Activated naive CD4-positive, alpha-beta T cell treated with anti-CD3 and anti-CD28 coated beads for 36 hours (primary cell): ENCODE measurements around the gene GCSH. TPM values are rescaled to one million over a fixed set of nuclear protein-coding genes. Genes with fewer than 3 reads are reported as not detected.

Experiments used
- CTCF ChIA-PET: fragments of 350-600 bp; sonication (Branson Sonifier 250); formaldehyde crosslinking; loops from one replicate; lab custom pipeline; 2021; ENCODE audit warnings: antibody characterized with exemption; lab: Charles Lee
- DNase-seq: peaks from one replicate; pipeline ENCODE4 v3.0.0-alpha.2; 2020
- H3K27ac Mint-ChIP-seq: one replicate; pipeline ENCODE4 v1.8.0; 2021; ENCODE audit warnings: mild to moderate bottlenecking, mixed read lengths
- H3K27me3 Mint-ChIP-seq: one replicate; pipeline ENCODE4 v1.8.0; 2021; ENCODE audit warnings: low read depth, mixed read lengths
- H3K36me3 Mint-ChIP-seq: one replicate; pipeline ENCODE4 v1.8.0; 2021; ENCODE audit warnings: low read depth, mixed read lengths
- H3K4me1 Mint-ChIP-seq: one replicate; pipeline ENCODE4 v1.8.0; 2021; ENCODE audit warnings: low read depth, mixed read lengths
- H3K4me3 Mint-ChIP-seq: one replicate; pipeline ENCODE4 v1.8.0; 2021; ENCODE audit warnings: mild to moderate bottlenecking, moderate library complexity, mixed read lengths
- H3K9me3 Mint-ChIP-seq: one replicate; pipeline ENCODE4 v1.8.0; 2021; ENCODE audit warnings: mixed read lengths
- intact Hi-C: fragments of 100-400 bp; cut with micrococcal nuclease; formaldehyde crosslinking; loops from one replicate; pipeline ENCODE4 v1.15.1; 2023
- total RNA-seq, 2 experiments: library from RNA; stranded (reverse); gene quantifications; one replicate each; pipeline ENCODE4 v1.2.3, GENCODE V29; 2021

Gene GCSH
- total RNA-seq = 10 to 100 TPM; 25.7 to 27.4 TPM

- Mint-ChIP-seq H3K9me3 (no peaks in the 10 kb centered on the region), H3K36me3 (peaks cover 6% of the 10 kb centered on the region), H3K27ac (peak within 1 kb of the TSS; percentile 51), H3K4me3 (peak within 1 kb of the TSS; percentile 78), H3K27me3 (no peaks in the 10 kb centered on the region), H3K4me1 (peaks cover 17% of the 10 kb centered on the region)
- CTCF ChIA-PET = no interaction called here
- DNase-seq = peak; percentile 98
- intact Hi-C loops = loop anchor here (1.0 to 5.0 kb wide), 7 partner anchors 19 to 536 kb away; partner anchors contain the start of genes C16orf46, CENPN and GAN
Measured at GRCh38 chr16:81095953-81096714, at the start of gene GCSH. Gene GCSH (minus strand): TSS chr16:81096395. CDS start chr16:81096278, 117 bp downstream.

GRCh38 chr16:81143921-81144471, 47.8 kb upstream of the GCSH start:
- no peaks in the 10 kb centered on the region for H3K9me3 Mint-ChIP-seq
- H3K4me3 Mint-ChIP-seq = no peak overlapping the region
- no peak for DNase-seq
- no peaks in the 10 kb centered on the region for H3K4me1 Mint-ChIP-seq
- CTCF ChIA-PET = no interaction called here
- intact Hi-C loops = no loop called here
- H3K27ac Mint-ChIP-seq = no peak overlapping the region
- no peaks in the 10 kb centered on the region for H3K36me3 Mint-ChIP-seq
- peaks cover 10% of the 10 kb centered on the region for H3K27me3 Mint-ChIP-seq

DNA sequence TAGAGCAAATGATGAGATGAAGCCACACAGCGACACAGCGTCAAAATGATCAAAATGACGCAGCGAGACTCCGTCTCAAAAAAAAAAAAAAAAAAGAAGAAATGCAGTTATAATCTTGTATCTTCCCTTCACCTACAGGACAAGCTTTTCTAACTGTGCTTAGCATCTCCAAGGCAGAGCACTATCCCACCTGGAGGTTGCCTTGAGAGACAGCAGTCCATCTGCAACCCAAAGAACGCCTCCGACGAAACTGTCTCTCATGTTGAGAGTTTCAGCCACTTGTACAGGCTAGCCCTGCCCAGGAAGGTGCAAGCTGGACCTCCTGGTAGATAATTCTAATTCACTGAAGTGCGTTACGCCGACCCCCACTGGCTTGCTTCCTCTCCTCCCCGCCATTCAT, 46.7 kb upstream of the GCSH start:
- Mint-ChIP-seq H3K27me3 (peaks cover 10% of the 10 kb centered on the region), H3K4me3 (no peak overlapping the region), H3K9me3 (no peaks in the 10 kb centered on the region), H3K36me3 (no peaks in the 10 kb centered on the region), H3K4me1 (no peaks in the 10 kb centered on the region), H3K27ac (no peak overlapping the region)
- no peak for DNase-seq
- CTCF ChIA-PET = interaction anchor here (0.6 kb wide), 2 partner anchors 35 to 45 kb away, joined by 3 to 5 read pairs; no protein-coding TSS in a partner anchor
- intact Hi-C loops = no loop called here

DNA sequence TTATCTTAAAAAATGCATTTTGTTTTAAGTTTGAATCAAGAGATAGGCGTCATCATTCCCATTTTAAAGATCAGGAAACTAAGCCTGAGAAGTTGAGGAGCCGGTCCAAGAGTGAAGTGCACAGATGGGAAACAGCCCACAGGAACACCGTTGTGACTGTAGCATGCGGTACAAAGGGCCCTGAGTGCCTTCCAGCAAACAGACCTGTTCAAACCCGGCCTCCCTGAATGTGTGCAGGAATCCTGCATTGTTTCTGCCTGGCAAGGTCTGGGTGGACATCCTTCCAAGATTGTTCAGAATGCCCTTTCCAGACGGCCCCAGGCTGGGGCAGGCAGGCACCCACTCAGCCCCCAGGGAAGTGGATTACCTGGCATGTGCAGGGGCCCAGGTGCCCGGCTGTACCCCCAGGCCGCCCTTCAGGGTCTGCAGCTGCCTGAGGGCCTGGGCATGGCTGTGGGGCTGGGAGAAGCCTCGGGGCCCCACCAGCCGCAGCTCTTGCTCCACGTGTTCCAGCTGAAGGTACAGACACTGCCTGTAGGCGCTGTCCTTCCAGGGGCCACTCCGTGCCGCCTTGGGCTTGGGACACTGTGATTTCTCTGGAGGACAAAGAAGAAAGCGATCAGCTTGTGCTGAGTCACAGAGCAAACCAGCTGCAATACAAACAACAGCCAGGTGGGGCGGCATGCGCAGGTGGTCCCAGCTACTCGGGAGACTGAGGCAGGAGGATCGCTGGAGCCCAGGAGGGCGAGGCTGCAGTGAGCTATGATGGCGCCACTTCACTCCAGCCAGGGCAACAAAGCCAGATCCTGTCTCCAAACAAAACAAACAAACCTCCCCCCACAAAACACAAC, 45.0 kb upstream of the GCSH start:
- H3K9me3 Mint-ChIP-seq = no peaks in the 10 kb centered on the region
- no peak overlapping the region for H3K27ac Mint-ChIP-seq
- H3K4me1 Mint-ChIP-seq = no peaks in the 10 kb centered on the region
- H3K36me3 Mint-ChIP-seq = no peaks in the 10 kb centered on the region
- intact Hi-C loops = no loop called here
- H3K27me3 Mint-ChIP-seq = peaks cover 8% of the 10 kb centered on the region
- CTCF ChIA-PET = interaction anchor here (0.6 kb wide), 1 partner anchor 9 kb away, joined by 3 read pairs; no protein-coding TSS in a partner anchor
- H3K4me3 Mint-ChIP-seq = no peak overlapping the region
- peak; percentile 14 for DNase-seq

- no peaks in the 10 kb centered on the region for H3K4me1 Mint-ChIP-seq
- H3K36me3 Mint-ChIP-seq = no peaks in the 10 kb centered on the region
- H3K9me3 Mint-ChIP-seq = no peaks in the 10 kb centered on the region
- no peak overlapping the region for H3K27ac Mint-ChIP-seq
- no peak for DNase-seq
- no peaks in the 10 kb centered on the region for H3K27me3 Mint-ChIP-seq
- CTCF ChIA-PET = interaction anchor here (0.6 to 1.4 kb wide), 3 partner anchors 22 to 215 kb away, joined by 3 to 4 read pairs (median 3); no protein-coding TSS in a partner anchor
- intact Hi-C loops = no loop called here
- no peak overlapping the region for H3K4me3 Mint-ChIP-seq
Measured at GRCh38 chr16:81138831-81139557, 42.8 kb upstream of the GCSH start.

- Mint-ChIP-seq H3K4me3 (no peak overlapping the region), H3K36me3 (no peaks in the 10 kb centered on the region)
Measured at GRCh38 chr16:81137754-81138153, 41.6 kb upstream of the GCSH start.

GRCh38 chr16:81136390-81137335, 40.5 kb upstream of the GCSH start:
- intact Hi-C loops = no loop called here
- no peaks in the 10 kb centered on the region for H3K36me3 Mint-ChIP-seq
- H3K27ac Mint-ChIP-seq = no peak overlapping the region

More at GRCh38 chr16:81137754-81138153, 41.6 kb upstream of the GCSH start:
- intact Hi-C loops = no loop called here
- Mint-ChIP-seq H3K9me3 (no peaks in the 10 kb centered on the region), H3K27me3 (no peaks in the 10 kb centered on the region), H3K4me1 (no peaks in the 10 kb centered on the region), H3K27ac (no peak overlapping the region)
- DNase-seq = no peak
- CTCF ChIA-PET = interaction anchor here (1.0 kb wide), 1 partner anchor 102 kb away, joined by 4 read pairs; the partner anchor contains the start of gene ATMIN

DNA sequence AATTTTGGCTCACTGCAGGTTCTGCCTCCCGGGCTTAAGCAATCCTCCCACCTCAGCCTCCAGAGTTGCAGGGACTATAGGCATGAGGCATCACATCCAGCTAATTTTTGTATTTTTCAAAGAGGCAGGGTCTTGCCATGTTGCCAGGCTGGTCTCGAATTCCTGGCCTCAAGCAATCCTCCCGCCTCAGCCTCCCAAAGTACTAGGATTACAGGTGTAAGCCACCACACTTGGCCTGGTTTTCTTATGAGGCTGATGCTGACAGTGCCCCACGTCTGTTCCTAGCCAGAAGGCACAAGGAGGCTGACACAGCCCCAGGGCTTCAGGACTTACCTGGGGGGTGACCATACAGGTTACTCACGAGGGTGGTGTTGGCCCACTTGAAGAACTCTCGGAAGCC, 33.9 kb upstream of the GCSH start:
- intact Hi-C loops = no loop called here
- CTCF ChIA-PET = no interaction called here

More at GRCh38 chr16:81136390-81137335, 40.5 kb upstream of the GCSH start:
- no peaks in the 10 kb centered on the region for H3K4me1 Mint-ChIP-seq
- H3K27me3 Mint-ChIP-seq = no peaks in the 10 kb centered on the region
- H3K9me3 Mint-ChIP-seq = no peaks in the 10 kb centered on the region
- CTCF ChIA-PET = interaction anchor here (0.6 kb wide), 1 partner anchor 578 kb away, joined by 3 read pairs; no protein-coding TSS in a partner anchor
- H3K4me3 Mint-ChIP-seq = no peak overlapping the region
- DNase-seq = no peak

GRCh38 chr16:81128726-81129524, 32.7 kb upstream of the GCSH start:
- CTCF ChIA-PET = interaction anchor here (0.7 kb wide), 1 partner anchor 236 kb away, joined by 3 read pairs; no protein-coding TSS in a partner anchor
- Mint-ChIP-seq H3K9me3 (no peaks in the 10 kb centered on the region), H3K27ac (no peak overlapping the region), H3K36me3 (no peaks in the 10 kb centered on the region), H3K4me1 (no peaks in the 10 kb centered on the region), H3K4me3 (no peak overlapping the region), H3K27me3 (no peaks in the 10 kb centered on the region)
- no peak for DNase-seq
- intact Hi-C loops = no loop called here

More for the DNA sequence above, 33.9 kb upstream of the GCSH start:
- Mint-ChIP-seq H3K9me3 (no peaks in the 10 kb centered on the region), H3K27ac (no peak overlapping the region), H3K36me3 (no peaks in the 10 kb centered on the region), H3K27me3 (no peaks in the 10 kb centered on the region), H3K4me3 (no peak overlapping the region), H3K4me1 (no peaks in the 10 kb centered on the region)
- no peak for DNase-seq

DNA sequence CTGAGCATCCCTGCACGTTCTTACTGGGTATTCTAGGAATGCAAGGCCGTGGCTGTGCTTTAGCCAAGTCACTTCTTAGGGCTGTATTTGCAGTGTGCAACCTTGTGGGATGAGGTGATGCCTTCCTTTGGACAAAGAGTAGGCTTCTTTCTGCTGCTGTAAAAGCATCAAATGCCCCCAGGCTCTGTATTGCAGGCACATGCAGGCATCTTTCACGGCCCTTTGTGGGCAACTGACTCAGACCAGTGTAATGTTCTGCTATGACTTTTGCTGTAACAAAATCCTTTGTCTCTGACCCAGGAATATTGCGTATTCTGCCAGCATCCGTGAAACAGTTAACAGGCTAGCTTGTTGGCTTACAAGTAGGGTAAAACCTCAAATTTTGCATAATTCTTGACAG, 30.9 kb upstream of the GCSH start:
- CTCF ChIA-PET = no interaction called here
- intact Hi-C loops = no loop called here
- no peak for DNase-seq
- no peak overlapping the region for H3K27ac Mint-ChIP-seq
- H3K27me3 Mint-ChIP-seq = no peaks in the 10 kb centered on the region
- H3K4me3 Mint-ChIP-seq = no peak overlapping the region
- no peaks in the 10 kb centered on the region for H3K4me1 Mint-ChIP-seq
- H3K36me3 Mint-ChIP-seq = no peaks in the 10 kb centered on the region
- H3K9me3 Mint-ChIP-seq = no peaks in the 10 kb centered on the region
